ENCODE measurements around the gene SNCA.

Gene SNCA

DNA sequence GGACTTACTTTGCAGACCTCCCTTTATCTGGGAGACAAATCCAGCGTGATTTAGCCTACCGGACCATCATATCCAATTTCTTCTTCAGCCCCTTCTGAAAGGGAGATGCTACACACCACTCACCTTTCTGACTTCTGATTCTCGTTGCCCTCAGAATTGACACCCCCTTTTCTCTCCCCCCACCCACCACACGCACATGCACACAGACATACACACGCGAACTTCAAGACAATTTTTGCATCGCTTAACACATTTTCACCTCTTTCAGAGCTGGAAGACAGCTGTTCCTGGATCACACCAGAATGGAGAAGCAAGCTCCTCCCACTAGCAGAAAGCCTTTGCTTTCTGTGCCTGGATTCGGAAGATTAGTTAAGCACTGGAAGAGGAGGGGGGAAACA, 1.0 kb upstream of the SNCA start:
- H3K36me3 ChIP-seq (ENCODE audit: insufficient read depth, low read depth, low read length): peaks cover 4% of the 10 kb centered on the region; the same call in 1 of the 2 replicates
- H3K4me3 ChIP-seq (ENCODE audit: low read length): peak overlapping the region; percentile 92
- H3K9ac ChIP-seq (ENCODE audit: low read depth, low read length): peak overlapping the region; percentile 57; the same call in 1 of the 2 replicates
- H3K27ac ChIP-seq (ENCODE audit: low read length): no peak overlapping the region
- peaks cover 2% of the 10 kb centered on the region; the same call in 1 of the 2 replicates for H3K4me1 ChIP-seq (ENCODE audit: insufficient read depth, low read length)
- peaks cover 16% of the 10 kb centered on the region for H3K27me3 ChIP-seq (ENCODE audit: insufficient read depth, low read length)
- H3K9me3 ChIP-seq (ENCODE audit: insufficient read depth, low read depth, low read length): no peaks in the 10 kb centered on the region

DNA sequence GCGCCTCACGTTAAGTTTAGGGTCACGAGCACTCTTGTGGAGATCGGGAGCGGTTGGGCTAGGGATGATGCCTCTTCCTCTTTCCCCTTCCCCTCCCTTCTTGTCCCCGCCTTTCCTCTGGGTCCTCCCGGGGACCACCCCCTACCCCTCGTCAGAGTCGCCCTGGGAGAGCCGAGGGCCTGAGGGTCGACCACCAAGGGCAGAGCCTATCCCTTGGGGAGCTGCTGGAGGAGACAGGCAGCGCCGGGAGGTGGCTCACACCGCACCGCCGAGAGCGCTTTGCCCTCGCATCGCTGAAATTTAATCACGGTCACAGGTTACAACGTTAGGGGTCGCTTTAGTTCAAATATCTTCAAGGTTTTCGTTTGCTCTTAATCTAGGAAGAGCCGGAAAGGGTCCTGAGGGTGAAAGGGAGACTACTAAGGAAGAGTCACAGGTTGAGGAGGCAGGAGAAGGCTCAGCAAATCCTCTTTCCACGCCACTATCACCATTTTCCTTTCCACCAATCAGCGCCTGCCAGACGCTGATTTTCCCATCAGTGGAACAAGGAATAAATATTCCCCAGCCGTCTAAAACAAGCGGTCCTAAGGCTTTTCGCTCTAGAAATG, 528 bp upstream of the SNCA start:
- H3K4me1 ChIP-seq (ENCODE audit: insufficient read depth, low read length): peaks cover 2% of the 10 kb centered on the region; the same call in 1 of the 2 replicates
- H3K36me3 ChIP-seq (ENCODE audit: insufficient read depth, low read depth, low read length): peaks cover 4% of the 10 kb centered on the region; the same call in 1 of the 2 replicates
- H3K4me3 ChIP-seq (ENCODE audit: low read length): peak overlapping the region; percentile 92
- H3K9me3 ChIP-seq (ENCODE audit: insufficient read depth, low read depth, low read length): no peaks in the 10 kb centered on the region
- H3K27me3 ChIP-seq (ENCODE audit: insufficient read depth, low read length): peaks cover 16% of the 10 kb centered on the region
- peak overlapping the region; percentile 57 for H3K9ac ChIP-seq (ENCODE audit: low read depth, low read length)
- no peak overlapping the region for H3K27ac ChIP-seq (ENCODE audit: low read length)

DNA sequence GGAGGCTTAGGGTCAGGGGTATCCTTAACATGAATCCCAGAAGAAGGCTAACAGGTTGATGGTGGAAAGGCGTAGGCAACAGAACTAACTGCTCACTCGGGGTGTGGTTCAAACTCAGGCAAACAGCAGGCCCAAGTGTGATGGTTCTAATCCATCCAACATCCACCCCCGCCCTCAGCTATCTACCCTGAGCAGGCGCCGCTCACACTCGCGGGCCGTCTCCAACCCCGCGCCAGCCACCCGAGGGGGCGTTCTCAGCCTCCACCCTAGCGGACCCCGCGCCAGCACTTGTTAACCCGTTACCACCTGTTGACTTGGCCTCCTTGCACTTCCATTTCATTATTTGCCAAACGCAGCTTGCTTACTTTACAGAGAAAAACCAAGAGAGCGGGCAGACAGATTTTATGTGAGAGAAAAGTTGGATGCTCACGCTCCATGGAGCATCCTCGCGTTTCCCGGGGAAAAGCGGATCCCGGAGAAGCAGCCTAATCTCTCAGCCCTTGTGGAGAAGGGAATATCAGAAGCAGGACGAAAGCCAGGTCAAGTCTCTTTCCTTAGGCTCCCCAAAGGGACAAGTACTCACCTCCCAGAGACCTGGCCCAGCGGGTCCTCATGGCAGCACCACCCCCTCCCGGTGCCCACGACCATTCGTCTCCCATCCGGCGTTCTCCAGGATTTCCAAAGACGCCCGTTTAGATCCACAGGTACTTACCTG, 773 bp downstream of the SNCA start:
- peak overlapping the region; percentile 24; the same call in 1 of the 2 replicates for H3K9ac ChIP-seq (ENCODE audit: low read depth, low read length)
- H3K4me1 ChIP-seq (ENCODE audit: insufficient read depth, low read length): peaks cover 2% of the 10 kb centered on the region; the same call in 1 of the 2 replicates
- peaks cover 4% of the 10 kb centered on the region; the same call in 1 of the 2 replicates for H3K36me3 ChIP-seq (ENCODE audit: insufficient read depth, low read depth, low read length)
- no peaks in the 10 kb centered on the region for H3K9me3 ChIP-seq (ENCODE audit: insufficient read depth, low read depth, low read length)
- peak overlapping the region; percentile 92 for H3K4me3 ChIP-seq (ENCODE audit: low read length)
- H3K27ac ChIP-seq (ENCODE audit: low read length): no peak overlapping the region
- peaks cover 16% of the 10 kb centered on the region for H3K27me3 ChIP-seq (ENCODE audit: insufficient read depth, low read length)

DNA sequence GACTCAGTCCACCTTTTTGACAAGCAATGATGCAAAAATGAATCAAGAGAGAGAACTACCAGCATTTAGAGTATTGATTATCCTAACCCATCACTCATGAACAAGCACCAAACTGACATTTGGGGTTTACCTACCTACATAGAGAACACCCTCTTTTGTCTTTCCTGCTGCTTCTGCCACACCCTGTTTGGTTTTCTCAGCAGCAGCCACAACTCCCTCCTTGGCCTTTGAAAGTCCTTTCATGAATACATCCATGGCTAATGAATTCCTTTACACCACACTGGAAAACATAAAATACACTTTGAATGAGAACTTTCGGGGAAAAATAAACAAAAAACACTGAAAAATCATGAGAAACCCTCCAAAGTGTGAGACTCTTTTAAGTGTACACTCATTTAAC, 1.5 kb downstream of the SNCA start:
- peaks cover 4% of the 10 kb centered on the region; the same call in 1 of the 2 replicates for H3K36me3 ChIP-seq (ENCODE audit: insufficient read depth, low read depth, low read length)
- no peak overlapping the region for H3K9ac ChIP-seq (ENCODE audit: low read depth, low read length)
- peaks cover 16% of the 10 kb centered on the region for H3K27me3 ChIP-seq (ENCODE audit: insufficient read depth, low read length)
- peaks cover 2% of the 10 kb centered on the region; the same call in 1 of the 2 replicates for H3K4me1 ChIP-seq (ENCODE audit: insufficient read depth, low read length)
- H3K4me3 ChIP-seq (ENCODE audit: low read length): peak overlapping the region; percentile 92
- H3K9me3 ChIP-seq (ENCODE audit: insufficient read depth, low read depth, low read length): no peaks in the 10 kb centered on the region
- H3K27ac ChIP-seq (ENCODE audit: low read length): no peak overlapping the region

DNA sequence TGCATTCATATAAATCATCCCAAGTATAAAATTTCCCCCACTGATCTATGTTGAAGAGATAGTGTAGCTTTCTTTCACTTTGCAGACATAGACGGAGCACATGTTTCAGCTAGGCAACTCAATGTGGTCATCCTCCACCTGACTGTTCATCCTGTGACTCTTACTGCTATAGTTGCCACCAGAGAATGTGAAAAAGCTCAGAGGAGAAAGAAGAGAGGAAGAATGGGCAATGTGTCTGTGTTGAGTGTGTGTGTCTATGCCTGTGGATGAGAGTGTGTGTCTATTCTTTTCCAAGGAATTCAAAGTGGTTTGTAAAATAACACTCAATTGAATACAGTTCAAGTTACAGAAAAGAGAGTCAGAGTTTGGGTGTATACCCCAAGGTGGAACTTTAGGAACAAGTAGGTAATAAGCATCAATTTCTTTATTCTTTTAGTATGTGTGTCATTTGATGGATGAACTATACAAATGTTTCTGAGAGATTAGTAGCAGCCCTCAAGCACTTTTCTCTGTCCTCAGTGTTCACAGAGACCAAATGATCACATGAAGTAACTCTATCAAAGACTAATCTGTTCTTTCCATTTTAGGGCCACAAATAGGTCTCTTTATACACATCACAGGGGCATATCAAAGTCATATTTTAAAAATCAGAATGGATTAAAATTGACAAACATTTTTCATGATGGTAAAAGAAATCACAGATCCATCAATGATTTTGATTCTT, 2.3 kb downstream of the SNCA start:
- peaks cover 16% of the 10 kb centered on the region for H3K27me3 ChIP-seq (ENCODE audit: insufficient read depth, low read length)
- H3K9ac ChIP-seq (ENCODE audit: low read depth, low read length): no peak overlapping the region
- H3K36me3 ChIP-seq (ENCODE audit: insufficient read depth, low read depth, low read length): peaks cover 4% of the 10 kb centered on the region; the same call in 1 of the 2 replicates
- H3K27ac ChIP-seq (ENCODE audit: low read length): no peak overlapping the region
- H3K4me1 ChIP-seq (ENCODE audit: insufficient read depth, low read length): peaks cover 2% of the 10 kb centered on the region
- no peak overlapping the region for H3K4me3 ChIP-seq (ENCODE audit: low read length)
- no peaks in the 10 kb centered on the region for H3K9me3 ChIP-seq (ENCODE audit: insufficient read depth, low read depth, low read length)

DNA sequence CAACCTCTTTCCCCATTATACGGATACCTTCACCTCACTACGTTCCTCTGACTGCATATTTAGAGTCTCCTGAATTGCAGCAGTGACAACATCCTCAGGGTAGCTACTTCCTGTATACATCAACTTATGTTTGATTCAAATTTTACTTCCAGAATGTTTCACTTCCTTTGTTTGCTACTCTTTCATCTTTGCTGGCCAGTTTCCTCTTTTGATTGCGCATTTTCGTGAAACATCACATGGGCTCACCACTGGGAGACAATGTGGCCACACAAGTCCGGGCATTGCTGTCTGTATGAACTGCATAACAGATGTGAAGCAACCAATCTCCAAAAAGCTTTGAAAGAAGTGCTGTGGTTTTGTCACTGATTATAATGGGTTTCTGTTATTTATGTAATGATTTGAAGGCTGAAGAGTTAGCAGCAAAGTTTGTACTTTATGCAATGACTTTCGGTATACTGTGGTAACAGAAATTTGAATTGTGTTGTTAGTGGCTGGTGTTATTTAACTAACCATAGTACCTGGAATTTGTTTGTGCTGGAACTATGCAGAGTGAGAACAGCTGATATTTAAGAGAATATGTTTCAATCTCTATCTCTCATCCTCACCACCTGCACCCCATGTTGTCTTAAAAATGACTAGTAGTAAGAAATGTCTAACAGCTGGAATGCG, 7.4 kb downstream of the SNCA start:
- no peaks in the 10 kb centered on the region for H3K27me3 ChIP-seq (ENCODE audit: insufficient read depth, low read length)
- no peak overlapping the region for H3K27ac ChIP-seq (ENCODE audit: low read length)
- no peak overlapping the region for H3K9ac ChIP-seq (ENCODE audit: low read depth, low read length)
- no peak overlapping the region for H3K4me3 ChIP-seq (ENCODE audit: low read length)
- no peaks in the 10 kb centered on the region; the same call in 1 of the 2 replicates for H3K4me1 ChIP-seq (ENCODE audit: insufficient read depth, low read length)
- H3K36me3 ChIP-seq (ENCODE audit: insufficient read depth, low read depth, low read length): peaks cover 4% of the 10 kb centered on the region; the same call in 1 of the 2 replicates
- no peaks in the 10 kb centered on the region for H3K9me3 ChIP-seq (ENCODE audit: insufficient read depth, low read depth, low read length)

DNA sequence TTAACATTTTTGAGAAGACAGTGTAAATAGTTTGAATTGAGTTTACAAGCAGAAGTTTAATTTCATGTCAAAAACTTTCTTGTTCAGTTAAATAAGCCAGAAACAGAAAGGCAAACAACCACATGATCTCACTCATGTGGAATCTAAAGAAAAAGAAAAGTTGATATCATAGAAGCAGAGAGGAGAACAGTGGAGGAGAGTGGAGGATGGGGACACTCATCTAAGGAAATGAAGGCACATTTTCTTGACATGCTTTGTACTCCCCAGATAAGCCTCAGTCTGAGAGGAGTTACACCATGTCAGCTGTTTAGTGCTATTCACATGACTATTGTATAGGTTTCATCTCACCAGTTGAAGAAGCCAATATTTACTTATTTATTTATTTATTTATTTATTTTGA, 13.5 kb downstream of the SNCA start:
- no peaks in the 10 kb centered on the region for H3K9me3 ChIP-seq (ENCODE audit: insufficient read depth, low read depth, low read length)
- H3K4me1 ChIP-seq (ENCODE audit: insufficient read depth, low read length): no peaks in the 10 kb centered on the region; the same call in 1 of the 2 replicates
- no peak overlapping the region for H3K9ac ChIP-seq (ENCODE audit: low read depth, low read length)
- no peak overlapping the region for H3K27ac ChIP-seq (ENCODE audit: low read length)
- H3K27me3 ChIP-seq (ENCODE audit: insufficient read depth, low read length): no peaks in the 10 kb centered on the region
- H3K4me3 ChIP-seq (ENCODE audit: low read length): no peak overlapping the region
- peaks cover 5% of the 10 kb centered on the region; the same call in 1 of the 2 replicates for H3K36me3 ChIP-seq (ENCODE audit: insufficient read depth, low read depth, low read length)

DNA sequence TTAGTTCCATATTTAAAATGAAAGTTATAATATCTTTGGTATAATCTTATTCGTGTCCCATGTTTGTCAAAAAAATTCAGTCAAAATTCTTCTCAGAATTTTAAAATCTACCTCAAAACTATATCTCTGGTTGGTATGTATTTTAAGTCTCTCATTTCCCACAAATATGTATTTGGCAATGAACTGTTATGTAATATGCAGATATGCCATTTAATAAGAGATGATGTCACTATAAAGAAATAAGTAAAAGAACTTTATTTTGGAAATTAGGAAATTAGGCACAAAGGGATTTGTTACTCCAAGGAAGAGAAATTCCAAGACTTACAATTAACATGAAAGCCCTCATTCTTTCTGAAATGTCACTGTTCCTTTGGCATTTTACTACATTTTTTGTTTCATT, 15.3 kb downstream of the SNCA start:
- Histone ChIP-seq H3K9me3 (ENCODE audit: insufficient read depth, low read depth, low read length) (no peaks in the 10 kb centered on the region), H3K4me3 (ENCODE audit: low read length) (no peak overlapping the region), H3K4me1 (ENCODE audit: insufficient read depth, low read length) (peaks cover 7% of the 10 kb centered on the region), H3K27ac (ENCODE audit: low read length) (no peak overlapping the region), H3K9ac (ENCODE audit: low read depth, low read length) (no peak overlapping the region), H3K36me3 (ENCODE audit: insufficient read depth, low read depth, low read length) (peaks cover 5% of the 10 kb centered on the region; the same call in 1 of the 2 replicates), H3K27me3 (ENCODE audit: insufficient read depth, low read length) (no peaks in the 10 kb centered on the region)

DNA sequence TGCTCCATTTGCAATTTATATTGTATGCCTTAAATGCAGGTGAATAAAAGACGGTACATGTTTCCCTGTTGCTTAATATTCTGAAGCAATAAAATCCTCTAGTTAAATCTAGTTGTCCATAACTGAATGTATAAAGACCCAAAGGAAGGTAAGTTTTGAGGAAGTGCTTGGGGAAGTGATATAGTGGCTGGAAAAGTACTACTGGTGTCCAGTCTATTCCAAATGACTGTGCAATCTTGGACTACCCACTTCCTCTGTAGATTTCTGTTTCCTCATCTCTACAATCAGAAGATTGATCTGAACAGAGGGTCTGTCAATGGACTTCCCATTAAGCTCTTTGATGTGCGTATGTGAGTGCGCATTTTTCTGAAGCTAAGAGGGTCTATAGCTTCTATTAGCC, 17.0 kb downstream of the SNCA start:
- no peaks in the 10 kb centered on the region for H3K27me3 ChIP-seq (ENCODE audit: insufficient read depth, low read length)
- H3K9ac ChIP-seq (ENCODE audit: low read depth, low read length): no peak overlapping the region
- H3K9me3 ChIP-seq (ENCODE audit: insufficient read depth, low read depth, low read length): no peaks in the 10 kb centered on the region
- no peak overlapping the region for H3K4me3 ChIP-seq (ENCODE audit: low read length)
- peaks cover 5% of the 10 kb centered on the region; the same call in 1 of the 2 replicates for H3K36me3 ChIP-seq (ENCODE audit: insufficient read depth, low read depth, low read length)
- H3K27ac ChIP-seq (ENCODE audit: low read length): no peak overlapping the region
- H3K4me1 ChIP-seq (ENCODE audit: insufficient read depth, low read length): peaks cover 10% of the 10 kb centered on the region

DNA sequence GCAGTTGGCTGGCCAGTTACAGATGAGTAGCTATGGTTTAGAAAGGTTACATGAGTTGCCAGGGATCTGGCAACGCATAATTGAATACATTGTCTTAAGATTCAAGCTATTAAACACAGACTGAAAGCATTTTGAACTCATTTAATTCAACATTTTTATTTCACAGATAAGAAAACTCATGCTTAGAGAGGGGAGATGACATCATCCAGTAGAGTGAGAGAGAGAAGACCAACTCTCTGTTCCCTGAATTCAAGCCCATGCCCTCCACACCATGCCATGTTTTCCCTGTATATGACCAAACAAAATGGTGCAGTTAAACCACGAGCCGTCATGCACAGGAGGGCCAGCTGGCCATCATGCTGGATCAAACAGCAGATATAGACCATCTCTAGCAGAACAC, 22.6 kb downstream of the SNCA start:
- H3K4me1 ChIP-seq (ENCODE audit: insufficient read depth, low read length): peaks cover 10% of the 10 kb centered on the region; the same call in 1 of the 2 replicates
- no peak overlapping the region for H3K4me3 ChIP-seq (ENCODE audit: low read length)
- no peaks in the 10 kb centered on the region for H3K9me3 ChIP-seq (ENCODE audit: insufficient read depth, low read depth, low read length)
- no peak overlapping the region for H3K27ac ChIP-seq (ENCODE audit: low read length)
- no peak overlapping the region for H3K9ac ChIP-seq (ENCODE audit: low read depth, low read length)
- H3K36me3 ChIP-seq (ENCODE audit: insufficient read depth, low read depth, low read length): no peaks in the 10 kb centered on the region
- H3K27me3 ChIP-seq (ENCODE audit: insufficient read depth, low read length): no peaks in the 10 kb centered on the region

DNA sequence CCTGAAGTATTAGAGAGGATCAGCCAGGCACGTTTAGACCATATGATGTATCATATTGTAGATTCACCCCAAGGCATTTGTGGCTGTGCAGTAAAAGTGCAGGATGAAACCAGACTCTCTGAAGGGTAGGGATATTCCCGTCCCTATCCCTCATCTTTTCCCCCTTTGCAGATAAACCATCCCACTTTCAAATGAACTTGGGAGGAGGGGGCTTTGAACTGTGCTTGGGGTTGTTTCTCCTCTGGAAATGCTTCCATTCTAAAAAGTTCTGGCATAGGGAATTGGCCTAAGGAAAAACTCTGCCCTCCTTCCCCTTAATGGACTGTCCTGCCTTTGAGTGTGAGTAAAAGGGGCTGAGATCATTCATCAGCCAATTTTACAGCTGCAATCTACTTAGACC, 23.8 kb downstream of the SNCA start:
- no peaks in the 10 kb centered on the region for H3K27me3 ChIP-seq (ENCODE audit: insufficient read depth, low read length)
- H3K27ac ChIP-seq (ENCODE audit: low read length): no peak overlapping the region
- peaks cover 10% of the 10 kb centered on the region; the same call in 1 of the 2 replicates for H3K4me1 ChIP-seq (ENCODE audit: insufficient read depth, low read length)
- no peak overlapping the region for H3K4me3 ChIP-seq (ENCODE audit: low read length)
- no peaks in the 10 kb centered on the region for H3K36me3 ChIP-seq (ENCODE audit: insufficient read depth, low read depth, low read length)
- no peak overlapping the region for H3K9ac ChIP-seq (ENCODE audit: low read depth, low read length)
- H3K9me3 ChIP-seq (ENCODE audit: insufficient read depth, low read depth, low read length): no peaks in the 10 kb centered on the region
